GM12878 (cell line): Measurements from ENCODE around the gene FASTKD2. TPM values are rescaled to one million over a fixed set of nuclear protein-coding genes. Genes with fewer than 3 reads are reported as not detected.

Experiments used
- ATAC-seq: fragments of 200-7000 bp; cut with Tn5 transposase; 3 replicates; pipeline ENCODE4 v1.9.1; 2020; ENCODE audit warnings: mild to moderate bottlenecking, moderate library complexity
- BruUV-seq: library from RNA; stranded (reverse); fragments of 400-500 nt; replicated peaks from 2 replicates; lab custom pipeline; 2021; lab: Mats Ljungman, UMichigan
- CTCF ChIA-PET: fragments of 300-600 bp; sonication (Branson Sonifier 250); formaldehyde crosslinking; extraction: SDS; loops from one replicate; lab custom pipeline; 2021; ENCODE audit warnings: inconsistent platforms; lab: Yijun Ruan, JAX
- POLR2A ChIA-PET: fragments of 350-600 bp; formaldehyde crosslinking; extraction: SDS; loops from one replicate; lab custom pipeline; 2021; ENCODE audit warnings: inconsistent platforms; lab: Charles Lee
- RAD21 ChIA-PET: fragments of 300-600 bp; sonication (Branson Sonifier 250); formaldehyde crosslinking; loops from one replicate; lab custom pipeline; 2023; ENCODE audit warnings: antibody characterized with exemption; ENCODE audit not compliant: unreplicated experiment; lab: Charles Lee
- SMC1A ChIA-PET: fragments of 300-600 bp; sonication (Branson Sonifier 250); formaldehyde crosslinking; loops from one replicate; lab custom pipeline; 2023; ENCODE audit not compliant: unreplicated experiment, uncharacterized antibody; lab: Charles Lee
- DNase-seq: peaks from one replicate; pipeline ENCODE4 v3.0.0-alpha.2; 2011; ENCODE audit warnings: low read depth, low spot score
- FAIRE-seq: peaks from 3 replicates; lab custom pipeline; 2011; peaks lifted over from hg19 to GRCh38; lab: Jason Lieb, UNC
- H2AFZ ChIP-seq: 2 replicates; pipeline ENCODE4 v1.6.0; 2011; ENCODE audit warnings: low read depth, low read length, control low read depth; ENCODE audit not compliant: control insufficient read depth
- H3K27ac ChIP-seq: 2 replicates; pipeline ENCODE4 v1.5.1; 2011; ENCODE audit warnings: control low read depth; ENCODE audit not compliant: control insufficient read depth, insufficient read depth
- H3K27me3 ChIP-seq, 2 experiments: replicated peaks in 1 of 2; 2 replicates each; pipeline versions ENCODE4 v1.6.0 to v1.6.1; 2011; ENCODE audit warnings: low read length in 1 of 2; ENCODE audit not compliant: control insufficient read depth in 2 of 2, insufficient read depth in 2 of 2
- H3K36me3 ChIP-seq, 2 experiments: 2 replicates each; pipeline ENCODE4 v1.5.1; 2011; ENCODE audit warnings: low read length in 1 of 2; ENCODE audit not compliant: control insufficient read depth in 2 of 2, insufficient read depth in 2 of 2
- H3K4me1 ChIP-seq: 2 replicates; pipeline ENCODE4 v1.6.1; 2011; ENCODE audit warnings: mild to moderate bottlenecking, low read length, moderate library complexity, mixed read lengths; ENCODE audit not compliant: control insufficient read depth, insufficient read depth
- H3K4me2 ChIP-seq: 2 replicates; pipeline ENCODE4 v1.6.0; 2011; ENCODE audit warnings: control low read depth; ENCODE audit not compliant: control insufficient read depth, insufficient read depth
- H3K4me3 ChIP-seq: fragments of 200-600 bp; sonication (generic); 2 replicates; pipeline ENCODE4 v1.5.1; 2016
- H3K79me2 ChIP-seq: 2 replicates; pipeline ENCODE4 v1.6.0; 2011; ENCODE audit warnings: low read length; ENCODE audit not compliant: control insufficient read depth, insufficient read depth
- H3K9ac ChIP-seq: 2 replicates; pipeline ENCODE4 v1.8.0; 2011; ENCODE audit warnings: low read length, control low read depth, mixed read lengths; ENCODE audit not compliant: control insufficient read depth, insufficient read depth
- H3K9me3 ChIP-seq: replicated peaks from 3 replicates; pipeline ENCODE4 v1.5.1; 2011; ENCODE audit warnings: mild to moderate bottlenecking, low read length; ENCODE audit not compliant: control insufficient read depth, insufficient read depth
- H4K20me1 ChIP-seq: 2 replicates; pipeline ENCODE4 v1.6.0; 2011; ENCODE audit not compliant: control insufficient read depth, insufficient read depth
- ATF7 ChIP-seq: fragments of 450-650 bp; IDR thresholded peaks from 2 replicates; pipeline ENCODE4 v1.6.1; 2016; ENCODE audit warnings: low read depth, mild to moderate bottlenecking
- BACH1 ChIP-seq: fragments of 450-650 bp; IDR thresholded peaks from 2 replicates; pipeline ENCODE4 v1.6.1; 2017; ENCODE audit warnings: mild to moderate bottlenecking, borderline replicate concordance
- HDAC2 ChIP-seq: fragments of 200-600 bp; sonication (generic); IDR thresholded peaks from 2 replicates; pipeline ENCODE4 v1.6.1; 2017
- IRF4 ChIP-seq: IDR thresholded peaks from 2 replicates; pipeline ENCODE4 v1.6.1; 2011; ENCODE audit warnings: low read depth, low read length
- NFYA ChIP-seq: IDR thresholded peaks from 2 replicates; pipeline ENCODE4 v1.6.1; 2011; ENCODE audit warnings: low read depth, mild to moderate bottlenecking, low read length, improper control_type of control experiment, borderline replicate concordance
- NFYB ChIP-seq: IDR thresholded peaks from 2 replicates; pipeline ENCODE4 v1.6.1; 2011; ENCODE audit warnings: low read depth, mild to moderate bottlenecking, low read length, improper control_type of control experiment, moderate library complexity; ENCODE audit not compliant: insufficient read depth
- NRF1 ChIP-seq: conservative IDR thresholded peaks from 2 replicates; pipeline ENCODE4 v1.6.1; 2011; ENCODE audit warnings: mild to moderate bottlenecking, low read depth, low read length, improper control_type of control experiment
- PAX5 ChIP-seq: IDR thresholded peaks from 2 replicates; pipeline ENCODE4 v1.6.1; 2011; ENCODE audit warnings: low read depth, low read length, borderline replicate concordance
- SIX5 ChIP-seq: IDR thresholded peaks from 2 replicates; pipeline ENCODE4 v1.6.1; 2011; ENCODE audit warnings: mild to moderate bottlenecking, low read depth, low read length, moderate library complexity; ENCODE audit not compliant: severe bottlenecking
- USF2 ChIP-seq: IDR thresholded peaks from 2 replicates; pipeline ENCODE4 v1.6.1; 2011; ENCODE audit warnings: low read depth, low read length, improper control_type of control experiment, borderline replicate concordance
- ZBTB11 ChIP-seq: fragments of 450-650 bp; formaldehyde crosslinking; IDR thresholded peaks from 2 replicates; pipeline ENCODE4 v1.5.0; 2022; ENCODE audit warnings: mild to moderate bottlenecking, missing genetic modification characterization
- WGBS: methylation state at CpG from one replicate; pipeline ENCODE4 v1.1.6; 2016; ENCODE audit warnings: low lambda C conversion rate; ENCODE audit not compliant: insufficient replicate concordance, insufficient coverage; ENCODE audit errors: missing lambda C conversion rate; 5-methylcytosine and 5-hydroxymethylcytosine counted together
- in situ Hi-C: fragments of 300-500 bp; cut with MboI; formaldehyde crosslinking; loops from 9 replicates; pipeline ENCODE4 v1.14.3; 2018; ENCODE audit warnings: mixed read lengths
- intact Hi-C: fragments of 100-400 bp; cut with micrococcal nuclease; formaldehyde crosslinking; loops from one replicate; pipeline ENCODE4 v1.14.2; 2022; ENCODE audit not compliant: unreplicated experiment
- polyA plus RNA-seq, 11 experiments: library from polyadenylated mRNA; depleted of rRNA in 4 of 11; unstranded in 6 of 11; stranded (reverse) in 5 of 11; fragments of >200 nt; fragmentation: Nextera tagmentation in 4 of 11; fragmentation: Illumina TruSeq in 1 of 11; extraction: Ambion mirVana in 4 of 11; extraction: Trizol in 1 of 11; gene quantifications; 1 replicate in 1 of 11; 2 replicates in 10 of 11; pipeline versions ENCODE4 v1.2.1 to v1.2.3, GENCODE V29; 2011 to 2016; ENCODE audit warnings: inconsistent platforms in 2 of 11, missing spikeins in 2 of 11, low read depth in 1 of 11
- total RNA-seq, 4 experiments: library from RNA; depleted of rRNA in 3 of 4; stranded (reverse); fragments of >200 nt in 3 of 4; fragmentation: Illumina TruSeq in 1 of 4; extraction: Trizol in 1 of 4; gene quantifications; 2 replicates each; pipeline versions ENCODE4 v1.2.1 to v1.2.3, GENCODE V29; 2013 to 2021

The FASTKD2 gene
- total and polyA plus RNA-seq, 10 of the 15 experiments (the other 5 are each of a cell fraction or from before 2014, with no cell fraction given) = 32.1 to 115 (median 52.3) TPM

- Histone ChIP-seq H3K4me3 (no peak overlapping the region), H3K27ac (no peak overlapping the region), H3K27me3 (no peaks in the 10 kb centered on the region), H3K79me2 (no peaks in the 10 kb centered on the region), H3K9ac (no peak overlapping the region), H3K36me3 (no peaks in the 10 kb centered on the region), H4K20me1 (no peaks in the 10 kb centered on the region), H3K4me2 (no peak overlapping the region), H3K4me1 (no peaks in the 10 kb centered on the region), H2AFZ (no peak overlapping the region), H3K9me3 (no peaks in the 10 kb centered on the region; the same call in 2 of the 3 replicates)
- CTCF ChIA-PET = no interaction called here
- SMC1A ChIA-PET = no interaction called here
- intact Hi-C loops = no loop called here
- ATAC-seq (no peak), FAIRE-seq (no peak), DNase-seq (no peak)
- in situ Hi-C loops = no loop called here
- BruUV-seq = no TSS peak
- TF ChIP-seq PAX5 (no peak), USF2 (no peak), NFYA (no peak), NFYB (no peak), ZBTB11 (CRISPR knock-in tag) (no peak), NRF1 (no peak), SIX5 (no peak), ATF7 (no peak), IRF4 (no peak), HDAC2 (no peak), BACH1 (no peak)
- RAD21 ChIA-PET = no interaction called here
- POLR2A ChIA-PET = no interaction called here
- WGBS = 46% methylated on average over 2 of the region's 2 CpGs
Measured at GRCh38 chr2:206836722-206837121, 71.3 kb downstream of the FASTKD2 start.
